SKM-1 (cell line): Measurements from ENCODE around the gene VTI1A.

Experiments used
- DNase-seq: peaks from one replicate; lab custom pipeline; 2025; ENCODE audit not compliant: unreplicated experiment; lab: John Stamatoyannopoulos, UW

Gene VTI1A

GRCh38 chr10:112801004-112801403 lies 354.0 kb downstream of the VTI1A start:
- no peak for DNase-seq

GRCh38 chr10:112801748-112802147 lies 354.7 kb downstream of the VTI1A start:
- no peak for DNase-seq

DNA sequence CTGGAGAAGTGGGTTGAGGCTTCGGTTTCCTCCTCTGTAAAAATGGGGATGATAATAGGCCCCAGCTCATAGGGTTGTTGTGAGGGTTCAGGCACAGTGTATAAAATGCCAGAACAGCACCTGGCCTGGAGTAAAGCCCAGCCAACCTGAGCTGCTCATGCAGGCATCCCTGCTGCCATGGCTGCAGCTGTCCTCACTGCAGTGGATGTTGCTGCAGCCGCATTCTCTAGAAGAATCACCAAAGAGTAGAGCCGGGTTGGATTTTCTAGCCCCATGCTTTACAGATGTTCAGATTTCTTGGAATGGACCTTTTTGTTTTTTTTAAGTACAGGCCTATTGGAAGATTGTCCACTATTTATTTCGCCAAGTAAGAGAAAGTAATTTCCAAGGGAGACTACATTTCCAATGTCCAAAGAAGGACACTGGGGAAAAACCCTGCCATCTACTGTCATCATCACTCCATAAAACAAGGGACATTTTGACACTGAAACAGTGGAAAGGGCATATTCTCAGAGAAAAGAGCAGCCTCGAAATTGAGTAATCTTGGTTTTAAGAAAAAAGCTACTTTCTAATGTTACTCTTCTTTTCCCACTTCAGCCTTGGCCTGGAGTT lies 355.5 kb downstream of the VTI1A start:
- DNase-seq: no peak

DNA sequence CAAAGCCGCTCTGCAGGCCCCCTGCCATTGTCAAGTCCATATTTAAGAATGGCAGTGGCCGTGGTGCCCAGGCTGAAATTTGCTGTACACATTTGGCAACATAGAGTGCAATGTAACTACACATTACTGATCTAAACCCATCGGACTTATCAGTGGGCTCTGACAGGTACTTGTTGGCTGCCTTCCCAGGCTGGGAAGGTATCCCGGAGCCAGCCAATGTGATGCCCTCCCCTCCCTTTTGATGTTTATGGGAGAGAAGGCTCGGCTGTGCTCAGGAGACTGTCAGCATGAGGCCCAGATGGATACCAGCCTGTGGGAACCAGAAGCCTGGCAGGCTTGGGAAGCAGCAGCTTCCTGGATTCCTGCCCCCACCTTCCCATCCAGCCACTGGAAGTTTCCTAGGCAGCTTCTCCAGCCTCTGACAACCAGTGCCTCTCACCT lies 357.0 kb downstream of the VTI1A start:
- no peak for DNase-seq

GRCh38 chr10:112805254-112805590 lies 358.2 kb downstream of the VTI1A start:
- DNase-seq: no peak

GRCh38 chr10:112805701-112806100 lies 358.7 kb downstream of the VTI1A start:
- no peak for DNase-seq

DNA sequence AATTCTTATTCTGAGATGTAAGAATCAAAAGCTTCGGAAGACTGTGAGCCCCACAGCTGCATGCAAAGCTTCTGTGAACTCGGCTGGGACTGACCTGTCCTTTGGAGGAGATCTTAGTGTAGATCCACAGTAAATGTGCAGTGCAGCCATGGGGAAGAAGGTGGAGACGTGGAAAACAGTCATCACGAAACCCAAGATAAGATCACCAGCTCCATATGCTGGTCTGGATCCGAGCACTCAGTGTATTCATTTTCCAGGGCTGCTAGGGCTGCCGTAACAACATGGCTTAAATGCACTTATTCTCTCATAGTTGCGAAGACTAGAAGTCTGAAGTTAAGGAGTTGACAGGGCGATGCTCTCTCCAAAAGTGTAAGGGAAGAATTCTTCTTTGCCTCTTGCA lies 360.0 kb downstream of the VTI1A start:
- no peak for DNase-seq

- no peak for DNase-seq
These were observed 362.7 kb downstream of the VTI1A start for GRCh38 chr10:112809736-112810135.

GRCh38 chr10:112810711-112811151 lies 363.7 kb downstream of the VTI1A start:
- no peak for DNase-seq

GRCh38 chr10:112811741-112812551 lies 364.9 kb downstream of the VTI1A start:
- DNase-seq: no peak

GRCh38 chr10:112812586-112812985 lies 365.6 kb downstream of the VTI1A start:
- no peak for DNase-seq

DNA sequence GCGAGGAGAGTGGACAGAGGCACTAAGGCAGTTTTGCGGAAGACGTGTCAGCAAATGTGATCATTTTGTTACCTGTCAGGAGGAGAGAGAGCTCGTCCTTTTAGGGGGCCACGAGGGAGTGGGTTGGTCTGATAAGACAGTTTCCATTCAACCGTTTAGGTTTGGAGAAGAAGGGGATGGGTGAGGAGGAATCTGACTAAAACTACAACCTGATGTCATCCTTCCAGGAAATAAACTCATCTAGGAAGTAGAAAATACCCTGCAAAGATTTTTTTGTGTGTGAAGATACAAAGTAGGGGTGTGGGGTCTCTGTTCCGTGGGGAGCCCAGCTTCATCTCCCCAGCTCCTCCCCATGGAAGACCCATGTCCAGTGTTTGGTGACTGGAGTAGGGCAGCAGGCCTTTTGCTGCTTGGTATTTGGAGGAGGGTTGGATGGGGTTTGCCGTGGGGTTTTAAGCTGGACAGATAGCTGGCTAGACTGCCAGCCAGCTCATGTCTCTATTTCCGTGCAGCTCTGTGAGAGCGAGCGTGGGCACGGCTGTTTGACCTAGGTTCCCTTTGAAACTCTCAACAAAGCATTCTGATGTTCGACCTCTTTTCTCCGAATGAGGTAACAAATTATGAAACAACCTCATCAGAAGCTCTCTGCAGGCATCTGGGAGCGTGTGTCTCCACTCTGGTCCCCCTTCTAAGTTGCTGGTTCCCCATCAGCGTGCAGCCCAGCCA lies 367.0 kb downstream of the VTI1A start:
- no peak for DNase-seq

GRCh38 chr10:112815269-112816032 lies 368.4 kb downstream of the VTI1A start:
- no peak for DNase-seq

- DNase-seq: no peak
These were observed 369.0 kb downstream of the VTI1A start for GRCh38 chr10:112816033-112816430.

DNA sequence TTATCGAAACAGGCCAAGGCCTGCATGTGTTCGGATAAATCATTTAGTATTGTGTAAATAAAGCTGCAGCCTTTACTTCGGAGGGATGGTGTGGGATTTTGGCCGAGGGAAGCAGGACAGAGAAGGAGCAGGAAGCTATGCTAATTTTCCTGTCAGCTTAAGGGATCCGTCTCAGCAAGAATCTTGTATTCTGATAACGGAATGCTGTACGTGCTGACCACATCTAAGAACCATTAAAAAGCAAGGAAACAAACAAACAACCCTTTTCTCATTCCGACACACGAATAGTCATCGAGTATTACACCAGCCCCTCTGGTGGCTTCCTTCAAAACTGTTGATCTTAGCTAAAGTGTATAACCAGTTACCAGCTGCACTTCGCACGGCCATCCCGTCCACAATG lies 369.9 kb downstream of the VTI1A start:
- DNase-seq: no peak

DNA sequence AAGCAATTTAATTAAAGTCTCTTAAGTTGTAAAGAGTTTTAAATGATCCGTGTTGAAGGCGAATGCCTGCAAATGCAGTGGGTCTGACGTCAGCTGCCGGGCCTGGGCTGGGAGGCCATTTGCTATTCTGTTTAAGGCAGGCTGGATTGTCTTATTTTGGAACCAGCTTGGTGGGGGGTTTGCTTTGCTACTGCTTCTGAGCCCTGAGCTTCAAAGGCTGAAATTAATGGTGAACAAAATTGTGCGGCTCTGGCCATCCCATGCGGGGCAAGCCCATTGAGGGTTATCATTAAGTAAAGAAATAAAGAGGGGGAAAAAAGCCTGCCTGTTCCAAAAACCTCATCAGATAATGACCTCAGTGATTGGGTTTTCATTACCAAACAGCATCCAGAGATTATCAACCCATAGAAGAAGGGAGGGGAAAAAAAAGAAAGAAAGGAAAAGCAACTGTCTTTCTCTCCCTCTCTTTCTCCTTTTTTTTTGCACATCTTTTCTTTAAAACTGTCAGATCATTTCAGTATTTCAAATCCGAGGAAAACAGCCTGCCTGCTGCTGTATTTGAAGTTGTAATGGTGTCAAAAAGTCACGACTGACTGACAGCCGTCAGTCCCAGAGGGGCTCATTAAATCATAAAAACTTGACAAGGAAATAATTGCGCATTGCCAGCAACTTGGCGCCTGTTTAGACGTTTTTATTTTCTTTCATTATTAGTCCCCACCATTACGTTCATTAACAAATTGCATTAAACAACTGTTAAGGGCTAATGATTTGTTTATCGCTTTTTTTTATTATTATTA lies 371.2 kb downstream of the VTI1A start:
- no peak for DNase-seq

- DNase-seq: no peak
These were observed 372.2 kb downstream of the VTI1A start for GRCh38 chr10:112819231-112819630.

DNA sequence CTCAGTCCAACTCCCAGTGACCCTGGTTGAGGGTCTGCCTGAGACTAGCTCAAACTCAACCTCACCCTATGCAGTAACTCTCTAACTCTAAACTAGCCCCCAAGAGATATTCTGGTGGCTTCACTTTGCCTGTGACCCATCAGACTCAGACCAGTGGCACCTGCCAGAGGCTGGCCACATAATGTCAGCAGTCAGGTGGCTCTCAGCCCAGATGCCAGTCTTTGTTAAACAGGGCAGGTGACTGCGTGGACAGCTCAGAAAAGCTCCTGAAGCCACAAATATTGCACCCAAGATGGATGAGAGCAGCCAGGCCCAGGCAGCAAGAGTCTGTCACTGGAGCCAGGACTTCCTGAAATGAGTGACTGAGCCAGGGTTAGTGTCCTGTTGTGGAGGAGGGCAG lies 373.3 kb downstream of the VTI1A start:
- no peak for DNase-seq

DNA sequence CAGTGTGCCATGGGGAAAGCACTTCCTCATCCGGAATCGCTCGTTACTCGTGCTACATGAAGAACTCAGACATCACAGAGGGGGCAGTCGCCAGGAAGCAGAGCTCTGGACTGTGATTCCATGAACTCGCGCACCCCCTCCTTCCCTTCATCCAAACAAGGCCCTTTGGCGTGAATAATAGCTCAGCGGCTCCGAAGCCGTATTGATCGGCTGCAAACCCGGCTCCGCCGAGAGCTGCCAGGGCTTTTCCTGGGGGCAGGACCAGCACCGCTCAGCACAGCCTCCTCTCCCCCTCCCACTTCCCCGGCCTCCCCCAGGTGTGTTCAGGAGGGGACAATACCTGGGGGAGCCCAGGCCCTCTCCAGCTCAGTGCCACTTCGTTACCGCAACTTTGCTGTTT lies 374.0 kb downstream of the VTI1A start:
- DNase-seq: no peak

GRCh38 chr10:112821663-112822062 lies 374.6 kb downstream of the VTI1A start:
- no peak for DNase-seq

- no peak for DNase-seq
These were observed 376.0 kb downstream of the VTI1A start for GRCh38 chr10:112823007-112823406.
